K562 (cell line): ENCODE measurements around the gene FRYL. TPM values are rescaled to one million over a fixed set of nuclear protein-coding genes. Genes with fewer than 3 reads are reported as not detected.

ENCODE experiments used
- ATAC-seq: fragments of 200-7000 bp; cut with Tn5 transposase; 3 replicates; pipeline ENCODE4 v1.9.1; 2020; ENCODE audit warnings: moderate library complexity
- BruUV-seq: library from RNA; stranded (reverse); fragments of 400-500 nt; replicated peaks from 2 replicates; lab custom pipeline; 2021; lab: Mats Ljungman, UMichigan
- CTCF ChIA-PET: fragments of 300-600 bp; formaldehyde crosslinking; extraction: SDS; loops from one replicate; lab custom pipeline; 2021; ENCODE audit warnings: low intra/inter-chr PET ratio; lab: Yijun Ruan, JAX
- POLR2A ChIA-PET: fragments of 300-600, 350-650 bp; sonication (Branson Sonifier 250); formaldehyde crosslinking; extraction: SDS; loops from one replicate; lab custom pipeline; 2021; ENCODE audit warnings: antibody characterized with exemption, inconsistent platforms; lab: Yijun Ruan, JAX
- DNase-seq, 4 experiments: peaks; one replicate each; pipeline versions ENCODE4 v3.0.0 to v3.0.0-alpha.2; 2011 to 2018; ENCODE audit warnings: low spot score in 3 of 4, mixed read lengths in 3 of 4; ENCODE audit errors: extremely low read depth in 1 of 4
- FAIRE-seq: peaks from 2 replicates; lab custom pipeline; 2011; peaks lifted over from hg19 to GRCh38; lab: Jason Lieb, UNC
- H2AFZ ChIP-seq: 2 replicates; pipeline ENCODE4 v1.6.0; 2011; ENCODE audit warnings: low read depth, low read length, control low read depth, inconsistent platforms
- H3K27ac ChIP-seq: fragments of 200-600 bp; 3 replicates; pipeline ENCODE4 v1.8.0; 2011; ENCODE audit warnings: low read depth, mild to moderate bottlenecking, control low read depth, inconsistent platforms, low read length, moderate library complexity, mixed read lengths; ENCODE audit errors: extremely low read depth
- H3K27me3 ChIP-seq, 2 experiments: fragments of 300-600 bp in 1 of 2; 2 replicates in 1 of 2; 3 replicates in 1 of 2; pipeline versions ENCODE4 v1.6.0 to v1.8.0; 2011; ENCODE audit warnings: inconsistent platforms in 2 of 2, low read length in 2 of 2, mild to moderate bottlenecking in 1 of 2, mixed read lengths in 1 of 2, moderate library complexity in 1 of 2; ENCODE audit not compliant: control insufficient read depth in 2 of 2, insufficient read depth in 2 of 2
- H3K36me3 ChIP-seq: fragments of 300-600 bp; 3 replicates; pipeline ENCODE4 v1.8.0; 2011; ENCODE audit warnings: mild to moderate bottlenecking, low read length, inconsistent platforms; ENCODE audit not compliant: control insufficient read depth, insufficient read depth
- H3K4me1 ChIP-seq, 2 experiments: fragments of 200-600 bp in 1 of 2; replicated peaks in 1 of 2; 2 replicates in 1 of 2; 3 replicates in 1 of 2; pipeline versions ENCODE4 v1.5.1 to v1.8.0; 2011; ENCODE audit warnings: inconsistent platforms in 2 of 2, low read length in 2 of 2, mild to moderate bottlenecking in 1 of 2, mixed read lengths in 1 of 2, moderate library complexity in 1 of 2; ENCODE audit not compliant: control insufficient read depth in 2 of 2, insufficient read depth in 2 of 2
- H3K4me2 ChIP-seq: 2 replicates; pipeline ENCODE4 v1.6.1; 2011; ENCODE audit warnings: low read length, control low read depth, inconsistent platforms, mixed read lengths; ENCODE audit not compliant: insufficient read depth
- H3K4me3 ChIP-seq: fragments of 200-600 bp; sonication (generic), shearing (Covaris generic); 2 replicates; pipeline ENCODE4 v1.5.1; 2016; ENCODE audit warnings: control low read depth, inconsistent platforms
- H3K79me2 ChIP-seq: fragments of 200-600 bp; 3 replicates; pipeline ENCODE4 v1.8.0; 2011; ENCODE audit warnings: low read length, inconsistent platforms; ENCODE audit not compliant: control insufficient read depth, insufficient read depth
- H3K9ac ChIP-seq, 2 experiments: 2 replicates each; pipeline versions ENCODE4 v1.6.0 to v1.6.1; 2011; ENCODE audit warnings: low read depth in 2 of 2, low read length in 2 of 2, control low read depth in 1 of 2, inconsistent platforms in 1 of 2, mild to moderate bottlenecking in 1 of 2, mixed read lengths in 1 of 2; ENCODE audit not compliant: insufficient read depth in 1 of 2
- H3K9me1 ChIP-seq: one replicate; pipeline ENCODE4 v1.6.0; 2011; ENCODE audit warnings: inconsistent platforms, mild to moderate bottlenecking, low read length, moderate library complexity; ENCODE audit not compliant: control insufficient read depth, insufficient read depth
- H3K9me3 ChIP-seq: replicated peaks from 2 replicates; pipeline ENCODE4 v1.5.1; 2011; ENCODE audit warnings: low read depth, low read length, inconsistent platforms; ENCODE audit not compliant: control insufficient read depth, insufficient read depth
- H4K20me1 ChIP-seq: replicated peaks from 2 replicates; pipeline ENCODE4 v1.6.1; 2011; ENCODE audit warnings: low read length, inconsistent platforms, mixed read lengths; ENCODE audit not compliant: control insufficient read depth, insufficient read depth
- CHD4 ChIP-seq: fragments of 200-600 bp; sonication (generic); IDR thresholded peaks from 3 replicates; pipeline ENCODE4 v1.6.1; 2012; ENCODE audit warnings: low read depth, mild to moderate bottlenecking, mixed read lengths, low read length, inconsistent platforms; ENCODE audit not compliant: insufficient read depth, insufficient replicate concordance, poor library complexity, severe bottlenecking
- SETDB1 ChIP-seq: IDR thresholded peaks from one replicate; pipeline ENCODE4 v1.6.1; 2012; ENCODE audit warnings: low read length, control low read depth, inconsistent platforms
- ZNF609 ChIP-seq: sonication (generic); formaldehyde crosslinking; IDR thresholded peaks from 2 replicates; pipeline ENCODE4 v1.8.1; 2023; ENCODE audit warnings: missing genetic modification reagents, mild to moderate bottlenecking, borderline replicate concordance
- WGBS: fragments of 100-300 bp; shearing (Covaris generic); methylation state at CpG from one replicate; pipeline ENCODE4 v1.1.6; 2016; ENCODE audit warnings: low coverage, mixed read lengths; ENCODE audit not compliant: insufficient coverage; ENCODE audit errors: missing lambda C conversion rate; 5-methylcytosine and 5-hydroxymethylcytosine counted together
- in situ Hi-C: fragments of 300-500 bp; cut with MboI; formaldehyde crosslinking; loops from 4 replicates; pipeline ENCODE4 v1.15.0; 2018; ENCODE audit warnings: inconsistent platforms, mixed read lengths
- intact Hi-C: fragments of 100-400 bp; cut with micrococcal nuclease; formaldehyde crosslinking; loops from 2 replicates; pipeline ENCODE4 v1.14.2; 2022
- polyA plus RNA-seq, 8 experiments: library from polyadenylated mRNA; depleted of rRNA in 4 of 8; stranded (reverse) in 5 of 8; unstranded in 3 of 8; fragments of >200 nt; fragmentation: Nextera tagmentation in 2 of 8; fragmentation: Illumina TruSeq in 1 of 8; extraction: Ambion mirVana in 2 of 8; extraction: Trizol in 1 of 8; gene quantifications; 2 replicates each; pipeline versions ENCODE4 v1.2.1 to v1.2.3, GENCODE V29; 2011 to 2014; ENCODE audit warnings: inconsistent platforms in 1 of 8, missing spikeins in 1 of 8
- total RNA-seq, 7 experiments: library from RNA; depleted of rRNA in 6 of 7; stranded (reverse); fragments of >200 nt in 6 of 7; fragmentation: Illumina TruSeq in 2 of 7; extraction: Trizol in 2 of 7; gene quantifications; 2 replicates each; pipeline versions ENCODE4 v1.2.1 to v1.2.3, GENCODE V29; 2011 to 2021; ENCODE audit warnings: low replicate concordance in 1 of 7

The FRYL gene
- total and polyA plus RNA-seq, 9 of the 15 experiments (the other 6 are each of a cell fraction or from before 2014, with no cell fraction given) = 7.2 to 34.9 (median 15.9) TPM

- no peak for DNase-seq
- ChIA-PET CTCF (no interaction called here), POLR2A (no interaction called here)
- H4K20me1 ChIP-seq = no peaks in the 10 kb centered on the region
- intact Hi-C loops = no loop called here
- H3K4me3 ChIP-seq = no peak overlapping the region
- H3K9me1 ChIP-seq = no peaks in the 10 kb centered on the region
- H2AFZ ChIP-seq = no peak overlapping the region
- no peaks in the 10 kb centered on the region for H3K27me3 ChIP-seq
- in situ Hi-C loops = no loop called here
- H3K4me1 ChIP-seq = no peaks in the 10 kb centered on the region
- no peak for ATAC-seq
- no peaks in the 10 kb centered on the region for H3K79me2 ChIP-seq
- no peak overlapping the region for H3K9ac ChIP-seq
- BruUV-seq = no TSS peak
- H3K4me2 ChIP-seq = no peak overlapping the region
- peaks cover 39% of the 10 kb centered on the region for H3K36me3 ChIP-seq
- FAIRE-seq = no peak
- TF ChIP-seq ZNF609 (CRISPR knock-in tag) (no peak), CHD4 (no peak), SETDB1 (no peak)
- no peak overlapping the region for H3K27ac ChIP-seq
- H3K9me3 ChIP-seq = no peaks in the 10 kb centered on the region
- WGBS = 72% methylated on average over 5 of the region's 5 CpGs
Observed at GRCh38 chr4:48554606-48555005, 225.5 kb downstream of the FRYL start.
